HCT116 (cell line): ENCODE measurements around the gene CEP170B. TPM values are rescaled to one million over a fixed set of nuclear protein-coding genes. Genes with fewer than 3 reads are reported as not detected.

Experiments used
- ATAC-seq: fragments of 200-7000 bp; cut with Tn5 transposase; 2 replicates; pipeline ENCODE4 v1.9.1; 2020; ENCODE audit warnings: mild to moderate bottlenecking, moderate library complexity
- BruUV-seq: library from RNA; stranded (reverse); fragments of 400-500 nt; replicated peaks from 2 replicates; lab custom pipeline; 2021; lab: Mats Ljungman, UMichigan
- CTCF ChIA-PET: fragments of 300-600 bp; sonication (Branson Sonifier 250); formaldehyde crosslinking; loops from one replicate; lab custom pipeline; 2021; ENCODE audit warnings: antibody characterized with exemption; lab: Charles Lee
- POLR2A ChIA-PET: fragments of 300-600, 350-600 bp; sonication (Branson Sonifier 250); formaldehyde crosslinking; loops from one replicate; lab custom pipeline; 2021; ENCODE audit warnings: antibody characterized with exemption; lab: Charles Lee
- RAD21 ChIA-PET, 2 experiments: fragments of 300-600 bp; sonication (Branson Sonifier 250); formaldehyde crosslinking; loops; one replicate each; lab custom pipeline; 2023; ENCODE audit warnings: low total read pairs in 2 of 2; ENCODE audit not compliant: uncharacterized antibody in 2 of 2, unreplicated experiment in 2 of 2, low non-redundant PET in 1 of 2; lab: Charles Lee
- DNase-seq: peaks from one replicate; pipeline ENCODE4 v3.0.0-alpha.2; 2010; ENCODE audit warnings: low read depth, low spot score
- H2AFZ ChIP-seq: fragments of 200-600 bp; shearing (Covaris generic), sonication (generic); 2 replicates; pipeline ENCODE4 v1.6.1; 2017; ENCODE audit warnings: low read depth, mixed run types, mixed read lengths, antibody characterized with exemption, low read length; ENCODE audit not compliant: poor library complexity, severe bottlenecking
- H3K27ac ChIP-seq: 2 replicates; pipeline ENCODE4 v1.5.1; 2012; ENCODE audit warnings: low read depth, low read length
- H3K27me3 ChIP-seq: fragments of 200-600 bp; sonication (generic); 2 replicates; pipeline ENCODE4 v1.6.1; 2016; ENCODE audit warnings: mixed run types, low read length, mixed read lengths; ENCODE audit not compliant: insufficient read depth
- H3K36me3 ChIP-seq, 2 experiments: fragments of 200-500 bp in 1 of 2; fragments of 200-600 bp in 1 of 2; sonication (Bioruptor generic) in 1 of 2; sonication (generic) in 1 of 2; 2 replicates each; pipeline versions ENCODE4 v1.5.1 to v1.6.1; 2014 to 2016; ENCODE audit warnings: low read length in 2 of 2, inconsistent platforms in 1 of 2, mixed read lengths in 1 of 2, mixed run types in 1 of 2; ENCODE audit not compliant: insufficient read depth in 2 of 2, control insufficient read depth in 1 of 2
- H3K4me1 ChIP-seq, 2 experiments: fragments of 200-600 bp in 1 of 2; sonication (generic) in 1 of 2; 2 replicates each; pipeline versions ENCODE4 v1.5.1 to v1.6.1; 2012 to 2017; ENCODE audit warnings: low read length in 2 of 2, inconsistent platforms in 1 of 2, mild to moderate bottlenecking in 1 of 2, mixed read lengths in 1 of 2, mixed run types in 1 of 2, moderate library complexity in 1 of 2; ENCODE audit not compliant: insufficient read depth in 2 of 2, control insufficient read depth in 1 of 2
- H3K4me2 ChIP-seq: fragments of 200-600 bp; sonication (generic); 2 replicates; pipeline ENCODE4 v1.6.1; 2017; ENCODE audit warnings: mixed run types, low read length, mixed read lengths
- H3K4me3 ChIP-seq, 2 experiments: fragments of 200-600 bp in 1 of 2; sonication (generic) in 1 of 2; replicated peaks in 1 of 2; 2 replicates each; pipeline ENCODE4 v1.5.1; 2011 to 2016; ENCODE audit warnings: low read length in 2 of 2, control low read depth in 1 of 2, low read depth in 1 of 2, mild to moderate bottlenecking in 1 of 2, mixed read lengths in 1 of 2, mixed run types in 1 of 2
- H3K79me2 ChIP-seq: fragments of 200-600 bp; sonication (generic); 2 replicates; pipeline ENCODE4 v1.6.1; 2017; ENCODE audit warnings: mild to moderate bottlenecking, mixed run types, low read length, moderate library complexity, mixed read lengths; ENCODE audit not compliant: insufficient read depth
- H3K9ac ChIP-seq: fragments of 200-600 bp; sonication (generic); 2 replicates; pipeline ENCODE4 v1.6.1; 2016; ENCODE audit warnings: low read length, mixed read lengths
- H3K9me2 ChIP-seq: fragments of 200-600 bp; sonication (generic), shearing (Covaris generic); 2 replicates; pipeline ENCODE4 v1.6.1; 2017; ENCODE audit warnings: mixed run types, mild to moderate bottlenecking, moderate library complexity; ENCODE audit not compliant: insufficient read depth
- H3K9me3 ChIP-seq, 2 experiments: fragments of 200-500 bp in 1 of 2; fragments of 200-600 bp in 1 of 2; sonication (Bioruptor generic) in 1 of 2; sonication (generic) in 1 of 2; 2 replicates each; pipeline ENCODE4 v1.6.1; 2014 to 2017; ENCODE audit warnings: low read length in 2 of 2, mixed read lengths in 2 of 2, inconsistent platforms in 1 of 2, low read depth in 1 of 2, mild to moderate bottlenecking in 1 of 2, mixed run types in 1 of 2, moderate library complexity in 1 of 2; ENCODE audit not compliant: control insufficient read depth in 1 of 2, insufficient read depth in 1 of 2
- H4K20me1 ChIP-seq: fragments of 200-600 bp; sonication (generic), shearing (Covaris generic); 2 replicates; pipeline ENCODE4 v1.6.1; 2017; ENCODE audit warnings: mixed run types, mild to moderate bottlenecking, moderate library complexity; ENCODE audit not compliant: insufficient read depth
- EGR1 ChIP-seq: IDR thresholded peaks from 2 replicates; pipeline ENCODE4 v1.6.1; 2012; ENCODE audit warnings: low read depth
- ELF1 ChIP-seq: IDR thresholded peaks from 2 replicates; pipeline ENCODE4 v1.6.1; 2012; ENCODE audit warnings: low read depth, borderline replicate concordance
- FOSL1 ChIP-seq: IDR thresholded peaks from 2 replicates; pipeline ENCODE4 v1.6.1; 2012; ENCODE audit warnings: low read depth
- MAX ChIP-seq: IDR thresholded peaks from 2 replicates; pipeline ENCODE4 v1.6.1; 2012
- POLR2A ChIP-seq: IDR thresholded peaks from 2 replicates; pipeline ENCODE4 v1.7.0; 2011; ENCODE audit warnings: borderline replicate concordance; ENCODE audit not compliant: insufficient read depth, insufficient read length; ENCODE audit errors: extremely low read depth
- POLR2AphosphoS5 ChIP-seq: IDR thresholded peaks from 2 replicates; pipeline ENCODE4 v1.6.1; 2011; ENCODE audit warnings: mild to moderate bottlenecking, low read depth, low read length, moderate library complexity
- SP1 ChIP-seq: IDR thresholded peaks from 2 replicates; pipeline ENCODE4 v1.6.1; 2012; ENCODE audit warnings: low read depth
- TCF7L2 ChIP-seq: IDR thresholded peaks from 2 replicates; pipeline ENCODE4 v1.7.0; 2011; ENCODE audit warnings: borderline replicate concordance, inconsistent platforms; ENCODE audit not compliant: insufficient read depth, insufficient read length; ENCODE audit errors: extremely low read depth
- ZFX ChIP-seq: fragments of 450-650 bp; IDR thresholded peaks from 2 replicates; pipeline ENCODE4 v1.6.1; 2017
- intact Hi-C: fragments of 100-400 bp; cut with micrococcal nuclease; formaldehyde crosslinking; loops from 2 replicates; pipeline ENCODE4 v1.10.0; 2022
- total RNA-seq: library from RNA; stranded (reverse); gene quantifications from one replicate; pipeline ENCODE4 v1.2.1, GENCODE V29; 2021; ENCODE audit not compliant: unreplicated experiment
- TF ChIP-seq, protein P1 (sequence below), 3 experiments: fragments of 200-600 bp in 1 of 3; sonication (generic) in 1 of 3; IDR thresholded peaks in 2 of 3; conservative IDR thresholded peaks in 1 of 3; 2 replicates each; pipeline ENCODE4 v1.5.1; 2012 to 2017; ENCODE audit warnings: low read depth in 2 of 3, low read length in 2 of 3, antibody characterized with exemption in 1 of 3, borderline replicate concordance in 1 of 3, control low read depth in 1 of 3, mild to moderate bottlenecking in 1 of 3, mixed read lengths in 1 of 3, mixed run types in 1 of 3, moderate library complexity in 1 of 3; ENCODE audit not compliant: insufficient read depth in 1 of 3
- TF ChIP-seq, protein P2 (sequence below): IDR thresholded peaks from 2 replicates; pipeline ENCODE4 v1.6.1; 2012; ENCODE audit warnings: low read depth

CEP170B gene
- total RNA-seq, 1 experiment from 2014 or later = 45.9 TPM

DNA sequence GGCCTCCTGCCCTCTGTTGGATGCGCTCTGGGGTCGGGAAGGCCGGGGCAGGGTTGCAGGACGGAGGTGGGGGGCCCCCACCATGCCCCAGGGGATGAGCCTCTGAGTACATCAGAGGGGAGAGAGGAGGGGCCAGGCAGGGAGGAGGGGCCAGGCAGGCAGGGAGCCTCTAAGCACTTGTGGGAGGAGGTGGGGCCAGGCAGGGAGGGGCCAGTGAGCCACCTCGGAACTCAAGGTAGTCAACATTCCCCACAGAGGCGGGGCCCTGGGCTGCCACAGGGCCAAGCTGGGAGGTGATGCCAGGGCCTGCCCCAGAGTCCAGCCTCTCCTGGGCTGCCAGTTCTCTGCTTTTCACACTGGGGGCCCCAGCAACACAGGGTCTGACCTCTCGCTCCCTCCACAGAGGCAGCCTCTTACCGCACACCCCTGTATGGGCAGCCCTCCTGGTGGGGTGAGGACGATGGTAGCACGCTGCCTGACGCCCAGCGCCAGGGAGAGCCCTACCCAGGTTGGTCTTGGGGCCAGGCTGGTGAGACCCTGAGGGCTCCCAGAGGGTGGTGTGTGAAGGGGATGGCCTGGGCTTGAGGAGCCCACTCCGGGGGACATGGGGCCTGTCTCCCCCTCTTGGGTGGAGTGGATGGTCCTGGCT lies 17.4 kb downstream of the CEP170B start:
- H3K9me2 ChIP-seq = no peaks in the 10 kb centered on the region
- no peak overlapping the region for H2AFZ ChIP-seq
- peak overlapping the region; percentile 39; the same call in 1 of the 2 replicates for H3K4me2 ChIP-seq
- peaks cover 12% of the 10 kb centered on the region in 2 experiments for H3K4me1 ChIP-seq
- DNase-seq (peak; percentile 36), ATAC-seq (peak; percentile 97)
- POLR2A ChIA-PET = no interaction called here
- RAD21 ChIA-PET = interaction anchor here in 1 of 2 experiments (0.7 kb wide), 1 partner anchor 114 kb away, joined by 3 read pairs; no protein-coding TSS in a partner anchor
- H3K9me3 ChIP-seq = no peaks in the 10 kb centered on the region
- H3K4me3 ChIP-seq = no peak overlapping the region
- H3K27ac ChIP-seq = peak overlapping the region; percentile 46; the same call in 1 of the 2 replicates
- TF ChIP-seq POLR2AphosphoS5 (no peak), MAX (no peak)
- H3K9ac ChIP-seq = 0 out of 2 replicates have a peak overlapping the region, but pooled peaks have one; percentile 10
- BruUV-seq = no TSS peak
- H3K36me3 ChIP-seq = peaks cover 8 to 25% of the 10 kb centered on the region in 2 experiments; a peak in 2 of 4 replicates
- H3K79me2 ChIP-seq = no peaks in the 10 kb centered on the region
- H4K20me1 ChIP-seq = no peaks in the 10 kb centered on the region
- intact Hi-C loops = no loop called here
- no peaks in the 10 kb centered on the region for H3K27me3 ChIP-seq
- CTCF ChIA-PET = no interaction called here

- ATAC-seq (no peak), DNase-seq (no peak)
- H3K27me3 ChIP-seq = no peaks in the 10 kb centered on the region
- CTCF ChIA-PET = no interaction called here
- no peak overlapping the region for H3K9ac ChIP-seq
- no TSS peak for BruUV-seq
- POLR2A ChIA-PET = no interaction called here
- no peaks in the 10 kb centered on the region for H3K9me2 ChIP-seq
- peaks cover 12% of the 10 kb centered on the region in 2 experiments for H3K4me1 ChIP-seq
- H3K36me3 ChIP-seq = peaks cover 8 to 27% of the 10 kb centered on the region in 2 experiments; a peak in 2 of 4 replicates
- H3K4me2 ChIP-seq = no peak overlapping the region
- H3K4me3 ChIP-seq = no peak overlapping the region
- no peak overlapping the region for H2AFZ ChIP-seq
- H4K20me1 ChIP-seq = no peaks in the 10 kb centered on the region
- H3K79me2 ChIP-seq = no peaks in the 10 kb centered on the region
- H3K9me3 ChIP-seq = no peaks in the 10 kb centered on the region
- H3K27ac ChIP-seq = peak overlapping the region; percentile 46; the same call in 1 of the 2 replicates
- intact Hi-C loops = no loop called here
- RAD21 ChIA-PET = interaction anchor here in 1 of 2 experiments (0.7 kb wide), 1 partner anchor 114 kb away, joined by 3 read pairs; no protein-coding TSS in a partner anchor
- no peak for TF ChIP-seq ELF1
- TF ChIP-seq, protein P1, sequence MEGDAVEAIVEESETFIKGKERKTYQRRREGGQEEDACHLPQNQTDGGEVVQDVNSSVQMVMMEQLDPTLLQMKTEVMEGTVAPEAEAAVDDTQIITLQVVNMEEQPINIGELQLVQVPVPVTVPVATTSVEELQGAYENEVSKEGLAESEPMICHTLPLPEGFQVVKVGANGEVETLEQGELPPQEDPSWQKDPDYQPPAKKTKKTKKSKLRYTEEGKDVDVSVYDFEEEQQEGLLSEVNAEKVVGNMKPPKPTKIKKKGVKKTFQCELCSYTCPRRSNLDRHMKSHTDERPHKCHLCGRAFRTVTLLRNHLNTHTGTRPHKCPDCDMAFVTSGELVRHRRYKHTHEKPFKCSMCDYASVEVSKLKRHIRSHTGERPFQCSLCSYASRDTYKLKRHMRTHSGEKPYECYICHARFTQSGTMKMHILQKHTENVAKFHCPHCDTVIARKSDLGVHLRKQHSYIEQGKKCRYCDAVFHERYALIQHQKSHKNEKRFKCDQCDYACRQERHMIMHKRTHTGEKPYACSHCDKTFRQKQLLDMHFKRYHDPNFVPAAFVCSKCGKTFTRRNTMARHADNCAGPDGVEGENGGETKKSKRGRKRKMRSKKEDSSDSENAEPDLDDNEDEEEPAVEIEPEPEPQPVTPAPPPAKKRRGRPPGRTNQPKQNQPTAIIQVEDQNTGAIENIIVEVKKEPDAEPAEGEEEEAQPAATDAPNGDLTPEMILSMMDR (IDR thresholded peaks at IDR 0.05 in 2 of 3, conservative IDR thresholded peaks at IDR 0.05 in 1 of 3; ENCODE audit: borderline replicate concordance in 1 of 3, insufficient read depth in 1 of 3, low read depth in 2 of 3, low read length in 2 of 3) = no peak
- no peak for TF ChIP-seq POLR2AphosphoS5
- TF ChIP-seq TCF7L2 = no peak
- no peak for TF ChIP-seq SP1
- TF ChIP-seq FOSL1 = no peak
- TF ChIP-seq EGR1 = no peak
- TF ChIP-seq, protein P2, sequence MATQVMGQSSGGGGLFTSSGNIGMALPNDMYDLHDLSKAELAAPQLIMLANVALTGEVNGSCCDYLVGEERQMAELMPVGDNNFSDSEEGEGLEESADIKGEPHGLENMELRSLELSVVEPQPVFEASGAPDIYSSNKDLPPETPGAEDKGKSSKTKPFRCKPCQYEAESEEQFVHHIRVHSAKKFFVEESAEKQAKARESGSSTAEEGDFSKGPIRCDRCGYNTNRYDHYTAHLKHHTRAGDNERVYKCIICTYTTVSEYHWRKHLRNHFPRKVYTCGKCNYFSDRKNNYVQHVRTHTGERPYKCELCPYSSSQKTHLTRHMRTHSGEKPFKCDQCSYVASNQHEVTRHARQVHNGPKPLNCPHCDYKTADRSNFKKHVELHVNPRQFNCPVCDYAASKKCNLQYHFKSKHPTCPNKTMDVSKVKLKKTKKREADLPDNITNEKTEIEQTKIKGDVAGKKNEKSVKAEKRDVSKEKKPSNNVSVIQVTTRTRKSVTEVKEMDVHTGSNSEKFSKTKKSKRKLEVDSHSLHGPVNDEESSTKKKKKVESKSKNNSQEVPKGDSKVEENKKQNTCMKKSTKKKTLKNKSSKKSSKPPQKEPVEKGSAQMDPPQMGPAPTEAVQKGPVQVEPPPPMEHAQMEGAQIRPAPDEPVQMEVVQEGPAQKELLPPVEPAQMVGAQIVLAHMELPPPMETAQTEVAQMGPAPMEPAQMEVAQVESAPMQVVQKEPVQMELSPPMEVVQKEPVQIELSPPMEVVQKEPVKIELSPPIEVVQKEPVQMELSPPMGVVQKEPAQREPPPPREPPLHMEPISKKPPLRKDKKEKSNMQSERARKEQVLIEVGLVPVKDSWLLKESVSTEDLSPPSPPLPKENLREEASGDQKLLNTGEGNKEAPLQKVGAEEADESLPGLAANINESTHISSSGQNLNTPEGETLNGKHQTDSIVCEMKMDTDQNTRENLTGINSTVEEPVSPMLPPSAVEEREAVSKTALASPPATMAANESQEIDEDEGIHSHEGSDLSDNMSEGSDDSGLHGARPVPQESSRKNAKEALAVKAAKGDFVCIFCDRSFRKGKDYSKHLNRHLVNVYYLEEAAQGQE = no peak
- TF ChIP-seq POLR2A = no peak
- no peak for TF ChIP-seq ZFX
These were observed 18.1 kb downstream of the CEP170B start for GRCh38 chr14:104882991-104883660.
